CMK (cell line): ENCODE data around the gene VCL.
"Not testable (repeated sequence)": the region's sequence is repeated elsewhere in the genome, so short reads cannot be mapped to it uniquely, and the experiment has no call there.

Experiments
- DNase-seq: peaks from one replicate; pipeline ENCODE4 v3.0.0-alpha.2; 2010; ENCODE audit warnings: low read depth

Gene VCL

DNA sequence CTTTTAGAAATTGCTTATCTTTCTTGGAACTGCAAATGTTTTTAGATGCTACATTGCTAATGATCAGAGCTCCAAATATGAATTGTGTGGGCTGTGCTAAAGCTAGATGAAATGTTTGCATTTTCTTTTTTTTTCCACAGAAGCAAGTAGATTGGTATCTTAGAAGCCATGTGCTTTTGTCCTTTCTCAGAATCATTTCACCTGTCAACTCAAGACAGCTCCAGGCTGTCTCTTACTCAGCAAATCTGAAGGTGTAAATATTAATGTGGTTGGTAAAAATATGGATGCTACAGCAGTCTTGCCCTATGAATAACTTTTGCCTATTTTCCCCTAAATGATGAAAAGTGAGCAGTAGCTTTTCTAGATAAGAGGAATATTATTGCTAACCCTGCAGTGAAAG, 111.5 kb downstream of the VCL start:
- no peak for DNase-seq

DNA sequence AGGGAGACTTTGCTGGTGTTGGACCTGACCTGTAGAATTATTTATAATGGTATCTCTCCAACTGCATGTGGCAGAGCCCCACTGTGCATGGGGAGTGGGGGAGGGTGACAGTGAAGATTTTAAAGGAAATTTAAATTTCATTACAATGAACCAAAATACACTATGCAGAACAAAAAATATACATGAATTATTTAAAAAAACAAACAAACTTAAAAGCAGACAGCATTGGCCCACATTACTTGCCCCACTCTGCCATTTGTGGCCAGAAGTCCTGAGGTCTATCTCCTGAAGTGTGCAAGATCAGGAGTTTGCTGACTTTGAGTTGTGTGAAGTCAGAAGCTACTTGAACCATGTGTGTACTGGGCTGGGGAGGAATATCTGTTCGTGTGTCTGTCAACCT, 112.2 kb downstream of the VCL start:
- no peak for DNase-seq

DNA sequence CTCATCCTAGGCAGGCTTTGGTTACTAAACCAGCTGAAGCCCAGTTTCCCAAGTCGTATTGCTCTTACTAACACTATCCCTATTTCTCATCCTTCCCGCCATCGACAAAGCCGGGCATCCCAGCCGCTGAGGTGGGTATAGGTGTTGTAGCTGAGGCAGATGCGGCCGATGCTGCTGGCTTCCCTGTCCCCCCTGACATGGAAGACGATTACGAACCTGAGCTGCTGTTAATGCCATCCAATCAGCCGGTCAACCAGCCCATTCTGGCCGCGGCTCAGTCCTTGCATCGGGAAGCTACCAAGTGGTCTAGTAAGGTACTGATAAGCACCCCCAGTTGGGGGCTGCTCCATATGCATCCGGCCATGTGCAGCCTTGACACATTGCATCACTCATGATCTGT, 113.9 kb downstream of the VCL start:
- no peak for DNase-seq

DNA sequence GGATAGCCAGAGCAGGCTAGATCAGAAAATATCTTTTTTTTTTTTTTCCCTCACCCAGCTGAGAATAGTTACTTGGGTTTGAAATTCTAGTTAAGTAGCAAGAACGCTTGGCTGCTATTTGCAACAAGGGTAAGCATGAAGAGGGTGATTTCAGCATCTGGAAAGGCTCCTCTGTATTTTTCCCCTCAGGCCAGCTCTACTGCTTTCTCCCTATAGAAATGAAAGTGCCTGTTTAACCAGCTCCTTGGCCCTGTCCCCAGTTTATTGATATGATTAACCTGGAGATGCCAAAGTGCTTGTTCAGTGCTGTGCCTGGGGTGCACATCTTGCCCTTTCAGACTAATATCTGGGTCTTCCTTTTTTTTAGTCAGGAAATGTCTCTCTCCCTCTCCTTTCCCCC, 115.6 kb downstream of the VCL start:
- DNase-seq = no peak

DNA sequence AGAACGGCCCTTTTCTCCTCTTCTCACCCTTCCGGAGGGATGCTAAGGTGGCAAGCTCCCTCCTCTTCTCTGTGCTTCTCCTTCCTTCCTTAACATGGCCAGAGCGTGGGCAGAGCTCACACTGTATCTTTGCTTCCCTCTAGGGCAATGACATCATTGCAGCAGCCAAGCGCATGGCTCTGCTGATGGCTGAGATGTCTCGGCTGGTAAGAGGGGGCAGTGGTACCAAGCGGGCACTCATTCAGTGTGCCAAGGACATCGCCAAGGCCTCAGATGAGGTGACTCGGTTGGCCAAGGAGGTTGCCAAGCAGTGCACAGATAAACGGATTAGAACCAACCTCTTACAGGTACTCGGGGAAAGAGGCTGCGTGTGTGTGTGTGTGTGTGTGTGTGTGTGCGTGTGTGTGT, 116.1 kb downstream of the VCL start:
- DNase-seq = no peak

DNA sequence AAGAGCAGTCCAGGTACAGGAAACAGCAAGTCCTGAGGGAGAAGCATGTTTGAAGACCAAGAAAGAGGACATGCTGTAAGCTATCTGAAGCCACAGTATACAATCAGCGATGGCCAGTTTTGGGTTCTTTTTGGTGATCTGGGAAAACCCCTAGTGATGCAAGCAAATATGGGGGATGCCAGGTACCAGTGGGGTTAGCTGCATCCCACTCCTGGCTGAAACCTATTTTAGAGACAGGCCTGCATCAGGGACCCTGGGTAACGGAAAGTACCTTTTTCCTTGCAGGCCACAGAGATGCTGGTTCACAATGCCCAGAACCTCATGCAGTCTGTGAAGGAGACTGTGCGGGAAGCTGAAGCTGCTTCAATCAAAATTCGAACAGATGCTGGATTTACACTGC, 119.8 kb downstream of the VCL start:
- DNase-seq = no peak

DNA sequence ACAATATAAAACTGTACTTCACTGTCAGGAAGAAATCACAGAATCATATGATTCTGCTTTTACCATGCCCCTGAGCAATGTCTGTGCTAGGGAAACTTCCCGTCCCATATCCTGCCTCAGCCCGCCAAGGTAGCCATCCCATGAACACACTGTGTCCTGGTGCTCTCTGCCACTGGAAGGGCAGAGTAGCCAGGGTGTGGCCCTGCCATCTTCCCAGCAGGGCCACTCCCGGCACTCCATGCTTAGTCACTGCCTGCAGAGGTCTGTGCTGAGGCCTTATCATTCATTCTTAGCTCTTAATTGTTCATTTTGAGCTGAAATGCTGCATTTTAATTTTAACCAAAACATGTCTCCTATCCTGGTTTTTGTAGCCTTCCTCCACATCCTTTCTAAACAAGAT, 120.9 kb downstream of the VCL start:
- no peak for DNase-seq

DNA sequence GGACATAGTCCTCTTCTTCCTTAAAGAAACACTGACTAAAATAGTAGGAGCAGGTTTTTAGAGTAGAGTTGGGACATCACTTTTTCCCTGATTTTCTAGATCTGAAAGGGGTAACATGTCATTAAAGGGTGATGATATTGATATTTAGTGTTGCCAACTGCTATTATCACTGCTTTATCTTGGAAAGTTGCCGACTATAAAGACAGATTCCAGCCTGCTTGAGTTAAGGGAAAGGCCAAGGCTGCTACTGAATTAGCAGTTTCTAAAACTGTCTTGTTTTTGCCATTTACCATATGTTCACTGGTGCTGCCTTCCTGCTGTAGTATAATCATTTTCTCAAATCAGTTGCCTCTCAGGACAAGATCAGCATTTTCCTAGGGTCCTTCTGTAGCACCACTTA, 123.0 kb downstream of the VCL start:
- no peak for DNase-seq

DNA sequence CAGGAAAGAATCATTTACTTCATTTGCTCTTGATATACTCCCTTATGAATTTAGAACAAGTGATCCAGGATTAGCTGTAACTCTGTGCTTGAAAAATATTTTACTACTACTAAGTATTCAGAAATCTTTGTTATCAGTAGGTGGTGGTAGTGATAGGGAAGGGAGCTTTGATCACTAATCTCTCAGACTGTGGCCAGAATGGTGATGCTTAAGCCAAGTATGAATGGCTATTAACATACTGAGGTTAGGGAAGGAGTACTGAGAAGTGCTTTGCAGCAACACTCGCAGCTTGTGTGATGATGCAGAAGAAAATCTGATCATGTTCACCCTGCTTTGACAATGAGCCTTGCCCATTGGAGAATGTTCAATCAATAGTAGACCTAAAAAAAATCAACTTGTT, 123.5 kb downstream of the VCL start:
- DNase-seq = no peak

DNA sequence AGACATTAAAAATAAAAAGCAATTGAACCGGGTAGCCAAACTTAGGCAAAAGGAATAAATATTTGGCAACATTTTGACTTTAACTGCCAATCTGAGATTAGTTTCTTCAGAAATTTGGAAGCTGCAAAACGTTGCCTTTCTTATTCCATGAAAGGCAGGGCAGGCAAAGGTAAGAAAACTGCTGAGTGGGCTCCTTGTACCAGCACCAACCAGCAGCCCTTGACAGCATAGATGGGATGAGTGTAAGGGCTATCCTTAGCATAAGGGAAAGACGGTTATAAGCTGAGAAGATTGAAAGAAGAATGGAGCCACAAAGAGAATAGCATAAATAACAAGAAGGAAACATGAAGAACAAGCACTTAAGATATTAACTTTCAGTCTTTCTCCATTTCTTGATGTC, 124.1 kb downstream of the VCL start:
- DNase-seq = no peak

DNA sequence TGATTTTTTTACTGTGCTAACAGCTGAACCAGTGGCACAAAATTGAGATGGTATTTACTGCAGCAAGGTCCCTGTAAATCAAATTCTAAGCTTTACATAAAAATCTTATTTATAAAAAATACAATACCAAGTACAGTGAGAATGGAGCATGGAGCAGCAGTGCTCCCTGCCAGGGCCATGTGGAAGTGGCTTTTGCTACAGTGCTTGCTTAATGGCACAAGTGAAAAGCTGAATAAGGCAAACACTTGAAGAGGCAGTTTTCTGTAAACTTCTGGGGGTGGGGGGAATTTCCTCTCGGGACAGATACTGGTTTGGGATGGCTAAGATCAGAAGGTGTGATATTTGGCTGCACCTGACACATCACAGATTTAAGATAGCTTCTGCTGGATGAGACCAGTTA, 125.2 kb downstream of the VCL start:
- DNase-seq = no peak

DNA sequence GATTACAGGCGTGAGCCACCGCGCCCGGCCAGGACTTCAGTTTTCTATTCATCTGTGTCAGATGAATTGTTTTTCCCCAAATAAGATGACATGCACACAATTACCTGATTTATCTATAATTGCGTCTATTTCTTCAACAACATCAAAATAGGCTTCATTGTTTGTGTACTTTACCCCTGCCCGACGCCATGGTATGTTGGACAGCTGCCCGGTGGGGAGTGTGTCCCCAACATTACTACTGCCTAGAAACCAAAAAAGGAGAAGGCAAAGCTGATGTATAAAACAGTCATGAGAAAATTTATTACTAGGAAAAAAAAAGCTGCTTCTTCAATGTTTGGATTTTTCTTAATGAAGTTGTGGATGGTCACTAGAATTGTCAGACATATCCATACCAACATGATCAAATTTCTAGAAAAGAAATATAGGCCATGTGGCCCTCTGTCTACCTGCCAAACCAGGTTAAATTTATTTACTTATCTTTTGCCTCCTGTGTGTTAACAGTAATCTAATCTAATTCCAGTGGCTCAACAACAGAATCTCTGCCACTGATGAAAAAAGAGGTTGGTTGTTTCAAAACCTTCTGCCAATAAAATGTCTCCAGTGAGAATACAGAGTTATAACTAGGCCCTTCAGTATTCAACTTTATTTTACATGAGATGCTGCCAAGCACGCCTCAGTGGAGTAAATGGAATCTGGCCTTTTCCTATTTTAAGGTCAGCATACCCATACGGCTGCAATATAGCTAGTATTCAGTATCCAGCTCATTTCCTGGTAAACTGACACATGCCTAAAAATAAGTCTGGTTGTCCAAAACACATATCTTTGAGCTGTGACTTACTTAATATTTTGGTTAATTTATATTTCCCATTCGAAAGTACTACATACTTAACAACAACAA, 136.3 kb downstream of the VCL start:
- no peak for DNase-seq

DNA sequence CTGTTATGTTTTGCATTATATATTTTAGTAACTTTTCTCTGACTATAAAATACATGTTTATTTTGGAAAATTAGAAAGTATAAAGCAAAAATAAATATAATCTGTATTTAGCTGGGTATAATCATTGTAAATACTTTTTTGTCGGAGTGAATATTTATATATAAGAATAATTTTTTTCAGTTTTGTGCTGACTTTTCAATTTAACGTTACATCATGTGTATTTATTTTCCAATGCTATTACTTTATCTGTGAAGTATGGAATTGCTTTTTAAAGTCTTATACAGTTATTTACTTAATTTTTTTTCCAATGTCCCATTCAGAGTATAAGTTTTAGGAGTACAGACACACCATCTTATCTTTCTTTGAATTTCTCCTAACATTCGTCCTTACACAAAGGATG, 137.5 kb downstream of the VCL start:
- no peak for DNase-seq

DNA sequence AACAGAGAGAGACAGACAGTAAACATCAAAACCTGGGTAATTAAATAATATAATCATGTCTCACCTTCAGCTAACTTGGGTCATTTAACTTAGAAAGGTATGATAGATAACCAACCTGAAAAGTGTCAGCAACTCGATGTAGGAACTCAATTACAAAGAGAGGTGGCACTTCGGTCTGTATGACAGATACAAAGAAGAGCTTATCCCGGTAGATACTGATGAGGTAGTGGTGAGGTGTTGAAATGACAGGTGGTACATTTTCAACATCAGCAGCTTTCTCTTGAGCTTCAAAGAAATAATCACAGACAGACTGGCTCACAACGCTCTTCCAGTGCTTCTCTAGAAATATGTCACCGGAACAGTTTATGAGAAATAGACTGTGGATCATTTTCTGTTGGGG, 140.1 kb downstream of the VCL start:
- DNase-seq = no peak

DNA sequence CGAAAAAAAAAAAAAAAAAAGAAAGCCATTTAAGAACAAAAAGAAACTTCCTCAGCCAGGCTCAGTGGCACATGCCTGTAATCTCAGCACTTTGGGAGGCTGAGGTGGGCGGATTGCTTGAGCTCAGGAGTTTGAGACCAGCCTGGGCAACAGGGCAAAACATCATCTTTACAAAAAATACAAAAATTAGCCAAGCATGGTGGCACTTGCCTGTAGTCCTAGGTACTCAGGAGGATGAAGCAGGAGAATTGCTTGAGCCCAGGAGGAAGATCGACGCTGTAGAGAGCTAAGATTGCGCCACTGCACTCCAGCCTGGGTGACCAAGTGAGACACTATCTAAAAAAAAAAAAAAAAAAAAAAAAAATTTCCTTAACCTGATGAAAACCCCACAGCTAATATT, 140.7 kb downstream of the VCL start:
- not testable (repeated sequence) for DNase-seq

DNA sequence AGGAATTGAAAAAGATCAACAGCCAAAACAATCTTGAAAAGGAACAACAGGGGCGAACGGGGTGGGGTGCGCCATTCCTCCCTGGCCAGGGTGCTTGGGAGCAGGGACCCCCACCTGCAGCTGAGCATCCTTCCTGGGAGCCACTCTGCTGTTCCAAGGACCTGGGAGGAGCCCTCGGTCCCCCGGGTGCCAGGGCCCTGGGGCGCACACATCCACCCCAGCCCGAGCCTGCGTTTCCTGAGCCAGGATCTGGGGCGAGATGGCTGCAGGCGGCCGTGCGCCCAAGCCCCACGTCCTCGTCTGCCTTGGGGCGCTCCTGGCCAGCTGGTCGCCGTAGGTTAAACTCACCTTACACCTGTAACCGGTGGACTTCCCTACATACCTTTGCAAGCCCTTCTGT, 142.1 kb downstream of the VCL start:
- DNase-seq = no peak

DNA sequence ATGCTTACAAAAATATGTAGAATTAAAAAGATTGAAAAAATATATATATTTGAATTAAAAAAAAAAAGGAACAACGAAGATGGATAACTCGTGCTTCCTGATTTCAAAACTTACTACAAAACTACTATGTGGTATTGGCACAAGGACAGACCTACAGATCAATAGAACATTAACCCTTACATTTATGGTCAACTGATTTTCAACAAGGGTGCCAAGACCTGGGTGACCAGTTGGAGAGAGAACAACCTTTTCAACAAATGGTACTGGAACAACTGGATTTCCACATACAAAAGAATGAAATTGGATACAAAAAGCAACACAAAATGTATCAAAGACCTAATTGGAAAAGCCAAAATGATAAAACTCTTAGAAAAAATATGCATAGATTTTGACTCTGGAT, 142.6 kb downstream of the VCL start:
- DNase-seq = no peak

DNA sequence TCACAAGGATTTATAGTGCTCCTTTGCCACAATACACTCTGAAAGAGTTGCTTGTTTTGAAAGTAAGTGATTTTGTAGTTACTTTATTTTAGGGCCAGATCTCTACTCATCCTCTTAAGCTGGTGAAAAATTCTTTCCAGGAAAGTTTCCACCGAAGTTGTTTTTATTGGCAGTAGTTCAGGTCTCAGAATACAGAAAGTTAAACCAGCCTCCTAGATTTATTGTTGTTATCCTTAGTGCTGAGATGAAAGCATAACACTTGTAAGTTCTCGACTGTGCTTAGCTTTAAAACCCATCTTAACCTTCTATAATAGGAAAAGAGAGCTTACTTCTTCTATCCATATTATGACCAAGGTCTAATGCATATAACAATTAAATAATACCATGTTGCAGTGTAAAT, 147.2 kb downstream of the VCL start:
- no peak for DNase-seq

DNA sequence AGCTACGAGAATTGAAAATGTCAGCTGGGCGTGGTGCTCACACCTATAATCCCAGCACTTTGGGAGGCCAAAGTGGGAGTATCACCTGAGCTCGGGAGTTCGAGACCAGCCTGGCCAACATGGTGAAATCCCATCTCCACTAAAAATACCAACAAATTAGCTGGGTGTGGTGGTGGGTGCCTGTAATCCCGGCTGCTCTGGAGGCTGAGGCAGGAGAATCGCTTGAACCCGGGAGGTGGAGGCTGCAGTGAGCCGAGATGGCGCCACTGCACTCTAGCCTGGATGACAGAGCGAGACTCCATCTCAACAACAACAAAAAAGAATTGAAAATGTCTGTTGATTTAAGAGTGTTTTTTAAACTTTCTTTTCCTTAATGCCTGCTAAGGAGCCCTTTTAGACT, 149.1 kb downstream of the VCL start:
- DNase-seq = not testable (repeated sequence)

DNA sequence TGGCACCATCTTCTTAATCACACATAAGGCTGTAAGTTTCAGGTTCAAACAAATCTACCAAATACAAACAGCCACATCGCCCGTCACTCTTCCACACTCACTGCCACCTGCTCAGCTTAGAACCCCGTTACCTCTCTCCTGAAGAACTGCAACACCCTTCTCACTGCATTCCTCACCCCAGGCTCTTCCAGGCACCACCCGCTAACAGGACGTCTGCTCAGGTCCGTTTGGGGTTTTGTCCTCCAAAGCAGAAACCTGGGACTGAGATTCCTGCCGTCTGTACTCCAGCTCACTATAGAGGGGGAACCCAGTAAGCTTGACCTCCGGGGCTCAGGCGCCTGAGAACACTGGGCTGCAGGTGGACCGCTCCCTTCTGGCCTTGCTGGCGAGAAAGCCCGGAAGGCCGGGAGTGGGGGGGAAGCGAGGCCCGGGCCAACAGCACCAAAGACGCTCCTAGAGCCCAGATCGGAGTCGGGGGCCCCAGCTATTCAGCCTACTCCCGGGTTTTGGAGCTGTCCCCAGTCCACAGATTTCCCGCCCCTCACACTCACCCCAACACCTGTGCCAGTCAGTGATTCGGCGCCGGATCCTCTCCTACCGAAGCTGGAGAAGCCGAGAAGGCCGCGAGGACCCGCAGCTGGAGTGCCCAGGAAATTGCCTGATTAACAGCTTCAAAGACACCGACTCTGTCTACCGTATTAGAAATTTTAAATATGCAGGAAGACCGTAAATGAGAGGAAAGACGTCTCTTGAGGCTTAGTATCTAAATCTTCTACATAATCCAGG, 152.5 kb downstream of the VCL start, which contains the start of gene AP3M1:
TSS of gene AP3M1 (minus strand) at position 625 of the 786 bp plus-strand sequence. CDS start 12,449 bp downstream, outside the sequence.
- no peak for DNase-seq

DNA sequence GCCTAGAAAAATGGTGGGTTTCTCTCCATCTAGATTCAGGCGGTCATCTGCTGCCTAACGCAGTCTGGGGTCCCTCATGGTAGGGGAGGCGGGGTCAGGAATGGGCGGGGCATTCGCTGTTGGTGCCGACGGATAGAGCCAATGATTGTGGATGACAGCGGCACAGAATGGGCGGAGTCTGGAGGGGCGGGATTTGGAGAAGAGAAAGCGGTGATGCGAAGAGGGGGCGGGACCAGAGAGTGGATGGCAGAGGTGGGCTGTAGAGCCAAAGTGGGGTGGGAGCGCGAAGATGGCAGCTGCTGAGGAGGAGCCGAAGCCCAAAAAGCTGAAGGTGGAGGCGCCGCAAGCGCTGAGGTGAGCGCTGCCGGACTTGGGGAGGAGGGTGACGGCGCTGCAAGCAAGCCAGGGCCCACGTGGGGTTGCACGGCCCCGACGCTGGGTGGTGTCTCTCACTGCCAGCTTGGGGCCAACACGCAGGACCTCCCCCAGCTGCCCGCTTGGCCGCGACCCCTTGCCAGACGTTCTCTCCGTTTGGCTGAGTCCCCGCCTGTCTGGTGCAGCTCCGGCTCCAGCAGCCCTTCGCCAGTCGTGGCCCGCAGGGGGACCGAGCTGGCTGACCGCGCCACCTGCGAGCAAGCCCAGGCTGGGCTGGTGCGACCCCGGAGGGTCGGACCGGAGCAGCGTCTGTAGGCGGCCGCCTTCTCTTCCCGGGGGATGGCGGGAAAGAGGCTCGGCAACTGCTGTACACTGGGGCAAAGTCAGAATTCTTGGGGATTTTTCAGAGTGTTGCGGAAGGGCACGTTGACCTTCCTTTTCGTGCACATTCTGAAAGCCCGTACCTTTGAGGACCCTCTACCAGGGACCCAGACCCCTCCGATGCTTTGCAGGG, 153.3 kb downstream of the VCL start, which contains the start of gene ADK:
TSS of gene ADK (plus strand) at position 232 of the 889 bp plus-strand sequence. CDS start at position 290, 58 bp downstream.
- peak; percentile 95 for DNase-seq
